Upper lobe of left lung (tissue), 6 donors: ENCODE results near the gene ARFGAP1. TPM values are rescaled to one million over a fixed set of nuclear protein-coding genes. Genes with fewer than 3 reads are reported as not detected.
A peak's percentile ranks its signal among the peaks of the same experiment; 100 is the strongest.

Experiments
- ATAC-seq, 2 donors: fragments of 200-7000 bp; cut with Tn5 transposase; one replicate each; pipeline ENCODE4 v1.9.1; 2022; ENCODE audit warnings: mild to moderate bottlenecking in 2 of 2, moderate library complexity in 2 of 2; ENCODE audit not compliant: low FRiP score in 2 of 2
- DNase-seq, 2 donors: peaks; one replicate each; pipeline ENCODE4 v3.0.0-alpha.2; 2019 to 2020
- H3K27ac ChIP-seq, 4 donors: fragments of 200-600 bp; sonication (generic); one replicate each; pipeline ENCODE4 v1.5.1; 2016 to 2019
- H3K27me3 ChIP-seq, 4 donors: fragments of 200-600 bp; sonication (generic); one replicate each; pipeline ENCODE4 v1.5.1; 2017 to 2019
- H3K36me3 ChIP-seq, 4 donors: fragments of 200-600 bp; sonication (generic); one replicate each; pipeline ENCODE4 v1.5.1; 2016 to 2019
- H3K4me1 ChIP-seq, 4 donors: fragments of 200-600 bp; sonication (generic); one replicate each; pipeline ENCODE4 v1.5.1; 2018 to 2019
- H3K4me3 ChIP-seq, 4 donors: fragments of 200-600 bp; sonication (generic); one replicate each; pipeline ENCODE4 v1.5.1; 2017 to 2019; ENCODE audit warnings: mild to moderate bottlenecking in 2 of 4, moderate library complexity in 1 of 4
- H3K9me3 ChIP-seq, 4 donors: fragments of 200-600 bp; sonication (generic); one replicate each; pipeline ENCODE4 v1.5.1; 2018 to 2019
- CTCF ChIP-seq, 6 experiments: fragments of 450-650 bp in 4 of 6; fragments of 200-600 bp in 2 of 6; sonication (generic) in 2 of 6; IDR thresholded peaks; one replicate each; pipeline ENCODE4 v1.5.1; 2016 to 2019; ENCODE audit warnings: antibody characterized with exemption in 6 of 6
- EP300 ChIP-seq, 4 donors: sonication (generic); formaldehyde crosslinking; IDR thresholded peaks; one replicate each; pipeline ENCODE4 v1.5.1; 2017; ENCODE audit warnings: antibody characterized with exemption in 4 of 4, control low read depth in 2 of 4
- POLR2A ChIP-seq, 4 donors: fragments of 450-650 bp; IDR thresholded peaks; one replicate each; pipeline ENCODE4 v1.5.1; 2016 to 2017; ENCODE audit warnings: antibody characterized with exemption in 4 of 4, mild to moderate bottlenecking in 2 of 4
- POLR2AphosphoS5 ChIP-seq, 2 donors: sonication (generic); formaldehyde crosslinking; IDR thresholded peaks; one replicate each; pipeline ENCODE4 v1.5.1; 2017; ENCODE audit warnings: antibody characterized with exemption in 2 of 2
- WGBS, 2 donors: methylation state at CpG; one replicate each; pipeline ENCODE4 v1.1.5; 2017 to 2018; 5-methylcytosine and 5-hydroxymethylcytosine counted together
- total RNA-seq, 6 donors: library from RNA; depleted of rRNA in 4 of 6; stranded (reverse); fragments of >200 nt in 4 of 6; gene quantifications; one replicate each; pipeline versions ENCODE4 v1.1.0 to v1.2.1, GENCODE V29; 2016 to 2021
- donor health status: DM: no; HTN: no; CAD: no; lungs with moderate emphysema.
- donor health status: DM: no; HTN: yes; CAD: no; lungs with severe emphysema.

ARFGAP1 gene
- total RNA-seq, 6 donors from 2014 or later, result 39.8 to 169 (median 84.7) TPM

DNA sequence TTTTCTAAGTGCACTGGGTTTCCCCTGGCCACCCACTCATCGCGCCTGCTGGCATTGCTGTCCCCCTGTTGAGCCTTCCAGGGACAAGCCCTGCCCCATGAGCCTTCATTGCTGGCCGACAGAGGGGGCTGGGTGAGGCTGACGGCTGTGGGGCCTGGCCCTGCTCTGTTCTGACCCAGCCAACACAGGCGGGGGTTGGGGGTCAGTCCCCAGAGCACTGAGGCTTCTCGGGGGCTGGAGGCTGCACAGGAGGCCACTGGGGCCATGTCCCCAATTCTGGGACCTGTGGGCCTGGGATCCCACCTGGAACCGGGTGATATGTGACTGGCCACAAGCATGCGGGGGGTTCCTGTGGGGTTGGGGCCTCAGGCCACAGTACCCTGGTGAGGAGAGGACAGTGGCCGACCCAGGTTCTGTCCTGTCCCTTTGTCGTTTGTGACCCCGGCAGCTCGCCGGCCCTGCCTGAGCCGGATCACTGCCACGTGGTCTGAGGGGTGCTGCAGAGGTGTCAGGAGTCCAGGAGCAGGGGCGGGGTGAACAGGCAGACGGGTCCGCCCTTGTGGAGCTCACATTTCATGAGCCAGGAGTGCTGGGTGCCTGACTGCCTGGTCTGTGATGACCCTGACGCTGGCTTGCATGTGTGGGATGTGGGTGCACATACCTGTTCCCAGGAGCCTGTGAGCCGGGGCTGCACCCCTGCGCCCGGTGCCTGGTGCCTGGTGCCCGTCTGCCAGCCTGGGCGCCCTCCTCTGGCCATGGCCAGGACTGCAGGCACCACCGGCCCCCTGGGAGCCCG lies 18.3 kb downstream of the ARFGAP1 start:
- Histone ChIP-seq H3K4me3 (no peak overlapping the region), H3K27ac (no peak overlapping the region), H3K4me1 (peaks cover 0 to 6% (median 2%) of the 10 kb centered on the region in 4 donors), H3K27me3 (peaks cover 0 to 4% (median 0%) of the 10 kb centered on the region in 4 donors), H3K9me3 (no peaks in the 10 kb centered on the region), H3K36me3 (peaks cover 4 to 40% (median 31%) of the 10 kb centered on the region in 4 donors)
- WGBS, 2 donors, result 45 to 89% methylated on average over 2 to 17 of the region's 26 CpGs
- TF ChIP-seq EP300 (IDR thresholded peaks at IDR 0.05) (no peak), CTCF (IDR thresholded peaks at IDR 0.05) (peak; percentile 56 to 84 (median 74))
- ATAC-seq (peak; percentile 27 to 53), DNase-seq (peak; percentile 39 to 92)

- DNase-seq (peak in 1 of 2 donors; percentile 66), ATAC-seq (no peak)
- WGBS, 2 donors, result 72 to 80% methylated on average over 5 to 9 of the region's 10 CpGs
- Histone ChIP-seq H3K4me3 (no peak overlapping the region), H3K4me1 (peaks cover 0 to 6% (median 2%) of the 10 kb centered on the region in 4 donors), H3K27ac (no peak overlapping the region), H3K36me3 (peaks cover 4 to 30% (median 22%) of the 10 kb centered on the region in 4 donors), H3K27me3 (peaks cover 0 to 9% (median 0%) of the 10 kb centered on the region in 4 donors), H3K9me3 (no peaks in the 10 kb centered on the region)
- no peak for TF ChIP-seq CTCF (IDR thresholded peaks at IDR 0.05)
- no peak for TF ChIP-seq EP300 (IDR thresholded peaks at IDR 0.05)
- TF ChIP-seq POLR2A (IDR thresholded peaks at IDR 0.05), result no peak
- no peak for TF ChIP-seq POLR2AphosphoS5 (IDR thresholded peaks at IDR 0.05)
Observed at GRCh38 chr20:63291811-63292210, 19.2 kb downstream of the ARFGAP1 start.

GRCh38 chr20:63292292-63292701 lies 19.7 kb downstream of the ARFGAP1 start:
- peaks cover 0 to 6% (median 2%) of the 10 kb centered on the region in 4 donors for H3K4me1 ChIP-seq
- TF ChIP-seq POLR2AphosphoS5 (IDR thresholded peaks at IDR 0.05) (no peak), CTCF (IDR thresholded peaks at IDR 0.05) (no peak), POLR2A (IDR thresholded peaks at IDR 0.05) (no peak), EP300 (IDR thresholded peaks at IDR 0.05) (no peak)
- WGBS, 2 donors, result 87 to 89% methylated on average over 3 to 15 of the region's 16 CpGs
- H3K27me3 ChIP-seq, result peaks cover 0 to 12% (median 1%) of the 10 kb centered on the region in 4 donors
- no peak overlapping the region for H3K4me3 ChIP-seq
- H3K9me3 ChIP-seq, result no peaks in the 10 kb centered on the region
- H3K27ac ChIP-seq, result no peak overlapping the region
- DNase-seq (peak in 1 of 2 donors; percentile 70), ATAC-seq (no peak)
- H3K36me3 ChIP-seq, result peaks cover 4 to 26% (median 17%) of the 10 kb centered on the region in 4 donors

GRCh38 chr20:63292904-63293303 lies 20.3 kb downstream of the ARFGAP1 start, which contains the start of gene COL20A1:
COL20A1 (plus strand) TSS chr20:63293186; CDS start chr20:63295108, 1,922 bp downstream.
- no peak for ATAC-seq

More at GRCh38 chr20:63292904-63293303, 20.3 kb downstream of the ARFGAP1 start, which contains the start of gene COL20A1:
- Histone ChIP-seq H3K9me3 (no peaks in the 10 kb centered on the region), H3K36me3 (peaks cover 4 to 20% (median 12%) of the 10 kb centered on the region in 4 donors), H3K27me3 (peaks cover 0 to 17% (median 2%) of the 10 kb centered on the region in 4 donors), H3K4me1 (peaks cover 0 to 6% (median 2%) of the 10 kb centered on the region in 4 donors), H3K27ac (no peak within 1 kb of the TSS), H3K4me3 (no peak within 1 kb of the TSS)
- WGBS, 2 donors, result 12 to 43% methylated on average over 5 to 7 of the region's 7 CpGs
- TF ChIP-seq EP300 (IDR thresholded peaks at IDR 0.05), result no peak
- TF ChIP-seq CTCF (IDR thresholded peaks at IDR 0.05), result no peak
- TF ChIP-seq POLR2AphosphoS5 (IDR thresholded peaks at IDR 0.05), result no peak
- no peak for TF ChIP-seq POLR2A (IDR thresholded peaks at IDR 0.05)
- no peak for DNase-seq
